OCI-M2 (cell line): ENCODE results near the gene SSTR3.
A peak's percentile ranks its signal among the peaks of the same experiment; 100 is the strongest.
"Not testable (repeated sequence)": the region's sequence is repeated elsewhere in the genome, so short reads cannot be mapped to it uniquely, and the experiment has no call there.

ENCODE experiments used
- DNase-seq: peaks from one replicate; lab custom pipeline; 2025; ENCODE audit not compliant: unreplicated experiment; lab: John Stamatoyannopoulos, UW

The SSTR3 gene

GRCh38 chr22:37242395-37242918, 30.2 kb upstream of the SSTR3 start:
- DNase-seq: peak; percentile 80

GRCh38 chr22:37241351-37242142, 29.3 kb upstream of the SSTR3 start:
- no peak for DNase-seq

GRCh38 chr22:37240941-37241320, 28.7 kb upstream of the SSTR3 start:
- no peak for DNase-seq

GRCh38 chr22:37240240-37240940, 28.1 kb upstream of the SSTR3 start:
- DNase-seq: no peak

- no peak for DNase-seq
Measured at GRCh38 chr22:37239336-37240239, 27.3 kb upstream of the SSTR3 start.

GRCh38 chr22:37237371-37238268, 25.3 kb upstream of the SSTR3 start:
- DNase-seq: no peak

- DNase-seq: no peak
Measured at GRCh38 chr22:37235897-37236607, 23.8 kb upstream of the SSTR3 start.

- no peak for DNase-seq
Measured at GRCh38 chr22:37234736-37235711, 22.7 kb upstream of the SSTR3 start.

- no peak for DNase-seq
Measured at GRCh38 chr22:37233751-37234631, 21.7 kb upstream of the SSTR3 start.

GRCh38 chr22:37233371-37233750, 21.1 kb upstream of the SSTR3 start:
- not testable (repeated sequence) for DNase-seq

GRCh38 chr22:37232140-37232998, 20.1 kb upstream of the SSTR3 start:
- no peak for DNase-seq

GRCh38 chr22:37231406-37232139, 19.3 kb upstream of the SSTR3 start:
- DNase-seq: no peak

GRCh38 chr22:37230673-37231405, 18.6 kb upstream of the SSTR3 start:
- no peak for DNase-seq

- no peak for DNase-seq
Measured at GRCh38 chr22:37229805-37230672, 17.8 kb upstream of the SSTR3 start.
